NCI-H2107 treated with DMSO at 0.1 percent for 48 hours (cell line): ENCODE data around the gene SOX15.
"Not testable (repeated sequence)": the region's sequence is repeated elsewhere in the genome, so short reads cannot be mapped to it uniquely, and the experiment has no call there.

Experiments used
- DNase-seq: peaks from one replicate; lab custom pipeline; 2025; ENCODE audit not compliant: unreplicated experiment; lab: John Stamatoyannopoulos, UW

SOX15 gene

GRCh38 chr17:7589891-7590691 is at the start of gene SOX15:
SOX15 (minus strand) TSS chr17:7590094; CDS start chr17:7589676, 418 bp downstream.
- no peak for DNase-seq

- DNase-seq, result no peak
Observed at GRCh38 chr17:7636163-7636562, 46.3 kb upstream of the SOX15 start.

- DNase-seq, result no peak
Observed at GRCh38 chr17:7634384-7634783, 44.5 kb upstream of the SOX15 start.

- no peak for DNase-seq
Observed at GRCh38 chr17:7633093-7633492, 43.2 kb upstream of the SOX15 start.

- DNase-seq, result no peak
Observed at GRCh38 chr17:7632492-7632894, 42.6 kb upstream of the SOX15 start.

- DNase-seq, result no peak
Observed at GRCh38 chr17:7631398-7632380, 41.8 kb upstream of the SOX15 start.

GRCh38 chr17:7629939-7630571 is 40.2 kb upstream of the SOX15 start, which contains the start of gene SHBG:
SHBG (plus strand) TSS chr17:7630135; CDS start chr17:7630173, 38 bp downstream.
- DNase-seq, result no peak

- peak; percentile 18 for DNase-seq
Observed at GRCh38 chr17:7627250-7628121, 37.6 kb upstream of the SOX15 start, which contains the start of gene SAT2. SAT2 (minus strand) TSS chr17:7627821; CDS start chr17:7627635, 186 bp downstream.

- DNase-seq, result no peak
Observed at GRCh38 chr17:7626956-7627249, 37.0 kb upstream of the SOX15 start.

- no peak for DNase-seq
Observed at GRCh38 chr17:7626307-7626706, 36.4 kb upstream of the SOX15 start.

- not testable (repeated sequence) for DNase-seq
Observed at GRCh38 chr17:7625749-7626148, 35.9 kb upstream of the SOX15 start.

- DNase-seq, result no peak
Observed at GRCh38 chr17:7623661-7624060, 33.8 kb upstream of the SOX15 start.

- no peak for DNase-seq
Observed at GRCh38 chr17:7620835-7621234, 30.9 kb upstream of the SOX15 start.

GRCh38 chr17:7618608-7619007 is 28.7 kb upstream of the SOX15 start:
- no peak for DNase-seq

- no peak for DNase-seq
Observed at GRCh38 chr17:7615265-7615747, 25.4 kb upstream of the SOX15 start.

GRCh38 chr17:7614425-7615264 is 24.8 kb upstream of the SOX15 start, which contains the start of gene FXR2:
FXR2 (minus strand) TSS chr17:7614897; CDS start chr17:7614532, 365 bp downstream.
- DNase-seq, result peak; percentile 94

- no peak for DNase-seq
Observed at GRCh38 chr17:7613769-7614424, 24.0 kb upstream of the SOX15 start.

GRCh38 chr17:7612294-7612640 is 22.4 kb upstream of the SOX15 start:
- no peak for DNase-seq
